Thyroid gland (tissue), 4 donors: ENCODE results near the gene ADAMTS6. TPM values are rescaled to one million over a fixed set of nuclear protein-coding genes. Genes with fewer than 3 reads are reported as not detected.
"Not testable (repeated sequence)": the region's sequence is repeated elsewhere in the genome, so short reads cannot be mapped to it uniquely, and the experiment has no call there.

Experiments used
- DNase-seq, 2 donors: peaks; one replicate each; pipeline ENCODE4 v3.0.0-alpha.2; 2019
- H3K27ac ChIP-seq, 3 donors: fragments of 200-600 bp; sonication (generic); 1 replicate in 2 of 3; 2 replicates in 1 of 3; pipeline ENCODE4 v1.5.1; 2016 to 2019; ENCODE audit warnings: mild to moderate bottlenecking in 1 of 3, moderate library complexity in 1 of 3
- H3K27me3 ChIP-seq: fragments of 200-600 bp; sonication (generic); one replicate; pipeline ENCODE4 v1.5.1; 2019
- H3K36me3 ChIP-seq, 2 donors: fragments of 200-600 bp; sonication (generic); one replicate each; pipeline ENCODE4 v1.5.1; 2016 to 2019
- H3K4me1 ChIP-seq, 2 donors: fragments of 200-600 bp; sonication (generic); one replicate each; pipeline ENCODE4 v1.5.1; 2017 to 2019
- H3K4me3 ChIP-seq, 3 donors: fragments of 200-600 bp; sonication (generic); replicated peaks in 1 of 3; 1 replicate in 2 of 3; 2 replicates in 1 of 3; pipeline ENCODE4 v1.5.1; 2016; ENCODE audit warnings: mild to moderate bottlenecking in 1 of 3
- H3K9me3 ChIP-seq: fragments of 200-600 bp; sonication (generic); one replicate; pipeline ENCODE4 v1.5.1; 2017
- POLR2A ChIP-seq, 2 donors: fragments of 450-650 bp; IDR thresholded peaks; one replicate each; pipeline ENCODE4 v1.6.1; 2017; ENCODE audit warnings: antibody characterized with exemption in 2 of 2, mild to moderate bottlenecking in 2 of 2, moderate library complexity in 1 of 2
- WGBS, 2 donors: methylation state at CpG; one replicate each; pipeline ENCODE4 v1.1.5; 2017; 5-methylcytosine and 5-hydroxymethylcytosine counted together
- intact Hi-C: fragments of 100-400 bp; cut with DNase I; formaldehyde crosslinking; loops from one replicate; pipeline ENCODE4 v1.15.1; 2023
- total RNA-seq, 4 donors: library from RNA; depleted of rRNA; stranded (reverse); fragments of >200 nt; gene quantifications; one replicate each; pipeline ENCODE4 v1.2.3, GENCODE V29; 2016
- TF ChIP-seq, protein P1 (sequence below), 6 experiments: fragments of 200-600 bp in 3 of 6; fragments of 450-650 bp in 3 of 6; sonication (generic) in 3 of 6; IDR thresholded peaks; one replicate each; pipeline ENCODE4 v1.5.1; 2016 to 2019; ENCODE audit warnings: antibody characterized with exemption in 6 of 6, mild to moderate bottlenecking in 2 of 6, inconsistent platforms in 1 of 6, moderate library complexity in 1 of 6

ADAMTS6 gene
- total RNA-seq, 4 donors from 2014 or later, result 1.0 to 3.4 (median 3.3) TPM

DNA sequence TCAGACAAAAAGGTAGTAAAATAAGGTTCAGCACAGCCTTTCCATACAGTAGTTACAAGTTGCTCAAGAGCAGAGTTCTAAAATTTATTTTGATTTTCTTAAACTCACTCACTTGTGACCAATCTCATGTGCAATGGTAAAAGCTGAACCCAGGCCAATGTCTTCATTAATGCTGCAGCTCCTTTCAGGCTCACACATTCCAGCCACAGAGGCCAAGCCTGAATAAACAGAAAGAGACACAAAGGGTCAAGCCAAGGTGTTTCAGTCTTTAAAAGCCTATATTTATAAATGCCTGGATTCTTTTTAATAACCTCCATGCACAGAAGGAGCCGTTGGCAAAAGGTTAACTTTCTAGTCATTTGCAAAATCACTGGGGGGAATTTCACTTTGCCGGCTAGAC, 152.5 kb downstream of the ADAMTS6 start:
- 43 to 50% methylated on average over 2 of the region's 2 CpGs for WGBS, 2 donors
- intact Hi-C loops, result no loop called here
- no peaks in the 10 kb centered on the region for H3K36me3 ChIP-seq
- no peaks in the 10 kb centered on the region for H3K4me1 ChIP-seq
- no peaks in the 10 kb centered on the region for H3K27me3 ChIP-seq
- H3K4me3 ChIP-seq, result no peak overlapping the region
- TF ChIP-seq, protein P1, sequence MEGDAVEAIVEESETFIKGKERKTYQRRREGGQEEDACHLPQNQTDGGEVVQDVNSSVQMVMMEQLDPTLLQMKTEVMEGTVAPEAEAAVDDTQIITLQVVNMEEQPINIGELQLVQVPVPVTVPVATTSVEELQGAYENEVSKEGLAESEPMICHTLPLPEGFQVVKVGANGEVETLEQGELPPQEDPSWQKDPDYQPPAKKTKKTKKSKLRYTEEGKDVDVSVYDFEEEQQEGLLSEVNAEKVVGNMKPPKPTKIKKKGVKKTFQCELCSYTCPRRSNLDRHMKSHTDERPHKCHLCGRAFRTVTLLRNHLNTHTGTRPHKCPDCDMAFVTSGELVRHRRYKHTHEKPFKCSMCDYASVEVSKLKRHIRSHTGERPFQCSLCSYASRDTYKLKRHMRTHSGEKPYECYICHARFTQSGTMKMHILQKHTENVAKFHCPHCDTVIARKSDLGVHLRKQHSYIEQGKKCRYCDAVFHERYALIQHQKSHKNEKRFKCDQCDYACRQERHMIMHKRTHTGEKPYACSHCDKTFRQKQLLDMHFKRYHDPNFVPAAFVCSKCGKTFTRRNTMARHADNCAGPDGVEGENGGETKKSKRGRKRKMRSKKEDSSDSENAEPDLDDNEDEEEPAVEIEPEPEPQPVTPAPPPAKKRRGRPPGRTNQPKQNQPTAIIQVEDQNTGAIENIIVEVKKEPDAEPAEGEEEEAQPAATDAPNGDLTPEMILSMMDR (IDR thresholded peaks at IDR 0.05), result no peak
- no peak for TF ChIP-seq POLR2A (IDR thresholded peaks at IDR 0.05)
- no peaks in the 10 kb centered on the region for H3K9me3 ChIP-seq
- H3K27ac ChIP-seq, result no peak overlapping the region
- no peak for DNase-seq

DNA sequence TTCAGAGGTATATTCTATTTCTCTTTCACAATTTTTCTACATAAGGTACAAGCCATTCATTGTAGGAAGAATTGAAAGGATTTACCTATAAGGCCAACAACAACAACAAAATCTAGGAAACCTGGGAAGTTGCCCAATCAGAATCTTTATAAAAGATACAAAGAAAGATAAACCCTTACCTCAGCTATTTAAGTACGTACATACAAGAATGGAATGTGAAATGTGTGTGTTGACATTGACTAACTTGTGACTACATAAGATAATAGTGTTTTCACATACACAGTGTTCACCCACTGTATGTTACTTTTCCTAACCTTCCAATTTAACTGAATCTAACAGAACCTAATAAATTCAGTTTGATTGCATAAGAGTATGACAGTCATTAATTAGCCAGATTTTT, 154.1 kb downstream of the ADAMTS6 start:
- intact Hi-C loops, result no loop called here
- H3K27ac ChIP-seq, result no peak overlapping the region
- TF ChIP-seq POLR2A (IDR thresholded peaks at IDR 0.05), result no peak
- TF ChIP-seq, protein P1 (IDR thresholded peaks at IDR 0.05), result no peak
- H3K9me3 ChIP-seq, result no peaks in the 10 kb centered on the region
- no peak overlapping the region for H3K4me3 ChIP-seq
- H3K27me3 ChIP-seq, result no peaks in the 10 kb centered on the region
- H3K36me3 ChIP-seq, result no peaks in the 10 kb centered on the region
- no peak for DNase-seq
- WGBS, 2 donors, result 63 to 82% methylated on average over 1 of the region's 1 CpG
- H3K4me1 ChIP-seq, result no peaks in the 10 kb centered on the region

DNA sequence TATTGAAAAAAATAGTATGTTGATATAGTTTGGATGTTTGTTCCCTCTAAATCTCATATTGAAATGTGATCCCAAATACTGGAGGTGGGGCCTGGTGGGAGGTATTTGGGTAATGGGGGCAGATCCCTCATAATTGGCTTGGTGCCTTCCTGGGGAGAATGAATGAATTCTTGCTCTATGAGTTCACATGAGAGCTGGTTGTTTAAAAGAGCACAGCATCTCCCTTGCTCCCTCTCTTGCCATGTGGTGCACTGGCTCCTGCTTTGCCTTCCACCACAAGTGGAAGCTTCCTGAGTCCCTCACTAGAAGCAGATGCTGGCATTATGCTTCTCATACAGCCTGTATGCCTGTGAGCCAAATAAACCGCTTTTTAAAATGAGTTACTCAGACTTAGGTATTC, 154.8 kb downstream of the ADAMTS6 start:
- 88 to 93% methylated on average over 1 of the region's 1 CpG for WGBS, 2 donors
- no peaks in the 10 kb centered on the region for H3K36me3 ChIP-seq
- TF ChIP-seq, protein P1 (IDR thresholded peaks at IDR 0.05), result no peak
- no peak for TF ChIP-seq POLR2A (IDR thresholded peaks at IDR 0.05)
- H3K27ac ChIP-seq, result no peak overlapping the region
- no peaks in the 10 kb centered on the region for H3K4me1 ChIP-seq
- no peak for DNase-seq
- intact Hi-C loops, result no loop called here
- no peak overlapping the region for H3K4me3 ChIP-seq
- H3K27me3 ChIP-seq, result no peaks in the 10 kb centered on the region
- no peaks in the 10 kb centered on the region for H3K9me3 ChIP-seq

DNA sequence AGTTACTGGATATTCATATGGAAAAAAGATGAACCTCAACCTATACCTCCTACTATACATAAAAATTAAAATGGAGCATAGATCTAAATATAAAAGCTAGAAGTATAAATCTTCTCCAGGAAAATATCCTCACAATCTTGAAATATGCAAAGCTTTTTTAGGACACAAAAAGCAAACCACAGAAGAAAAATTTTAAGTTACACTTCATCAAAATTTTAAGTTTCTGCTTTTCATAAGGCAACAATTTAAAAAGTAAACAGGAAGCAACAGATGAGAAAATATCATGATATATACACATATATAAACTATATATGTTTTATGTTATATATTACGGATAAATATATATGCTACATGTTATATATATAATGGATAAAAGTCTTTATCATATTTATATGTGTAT, 157.5 kb downstream of the ADAMTS6 start:
- TF ChIP-seq POLR2A (IDR thresholded peaks at IDR 0.05), result no peak
- TF ChIP-seq, protein P1 (IDR thresholded peaks at IDR 0.05), result no peak
- no peaks in the 10 kb centered on the region for H3K4me1 ChIP-seq
- no peaks in the 10 kb centered on the region for H3K27me3 ChIP-seq
- no peak overlapping the region for H3K27ac ChIP-seq
- H3K36me3 ChIP-seq, result no peaks in the 10 kb centered on the region
- intact Hi-C loops, result no loop called here
- WGBS, 2 donors, result 94 to 96% methylated on average over 1 of the region's 1 CpG
- H3K9me3 ChIP-seq, result no peaks in the 10 kb centered on the region
- H3K4me3 ChIP-seq, result no peak overlapping the region
- no peak for DNase-seq

DNA sequence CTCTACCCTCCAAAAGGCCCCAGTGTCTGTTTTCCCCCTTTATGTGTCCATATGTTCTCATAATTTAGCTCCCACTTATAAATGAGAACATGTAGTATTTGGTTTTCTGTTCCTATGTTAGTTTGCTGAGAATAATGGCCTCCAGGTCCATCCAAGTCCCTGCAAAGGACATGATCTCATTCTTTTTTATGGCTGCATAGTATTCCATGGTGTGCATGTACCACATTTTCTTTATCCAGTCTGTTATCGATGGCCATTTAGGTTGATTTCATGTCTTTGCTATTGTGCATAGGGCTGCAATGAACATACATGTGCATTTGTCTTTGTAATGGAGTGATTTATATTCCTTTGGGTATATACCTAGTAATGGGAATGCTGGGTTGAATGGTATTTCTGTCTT, 161.0 kb downstream of the ADAMTS6 start:
- H3K4me3 ChIP-seq, H3K27ac ChIP-seq, H3K36me3 ChIP-seq, H3K9me3 ChIP-seq, H3K4me1 ChIP-seq, intact Hi-C loops, DNase-seq, H3K27me3 ChIP-seq: not testable (repeated sequence)
- 98 to 100% methylated on average over 1 of the region's 1 CpG for WGBS, 2 donors

DNA sequence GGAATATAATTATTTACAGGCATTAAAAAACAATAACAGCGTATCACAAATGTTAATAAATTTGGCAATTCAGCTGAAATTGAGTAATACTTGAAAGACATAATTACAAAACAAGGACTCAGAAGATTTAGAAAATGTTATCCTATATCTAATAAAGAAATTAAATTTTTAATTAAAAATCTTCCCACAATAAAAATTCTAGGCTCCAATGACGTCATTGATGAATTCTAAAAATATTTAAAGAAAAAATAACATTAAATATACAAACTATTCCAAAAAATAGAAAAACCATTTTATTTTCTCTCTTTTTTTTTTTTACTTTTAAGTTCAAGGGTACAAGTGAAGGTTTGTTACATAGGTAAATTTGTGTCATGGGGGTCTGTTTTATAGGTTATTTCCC, 161.5 kb downstream of the ADAMTS6 start:
- intact Hi-C loops, result no loop called here
- TF ChIP-seq, protein P1 (IDR thresholded peaks at IDR 0.05), result no peak
- no peak for TF ChIP-seq POLR2A (IDR thresholded peaks at IDR 0.05)
- no peaks in the 10 kb centered on the region for H3K36me3 ChIP-seq
- no peak for DNase-seq
- no peak overlapping the region for H3K4me3 ChIP-seq
- 95% methylated on average over 2 of the region's 2 CpGs for WGBS, 2 donors
- H3K27me3 ChIP-seq, result no peaks in the 10 kb centered on the region
- no peaks in the 10 kb centered on the region for H3K9me3 ChIP-seq
- H3K4me1 ChIP-seq, result no peaks in the 10 kb centered on the region
- H3K27ac ChIP-seq, result no peak overlapping the region
